GM12801 (cell line): ENCODE results near the gene HTR1D.

Experiments
- TF ChIP-seq, protein P1 (sequence below): IDR thresholded peaks from one replicate; pipeline ENCODE4 v1.5.1; 2011; ENCODE audit warnings: control low read depth; ENCODE audit not compliant: insufficient read length; ENCODE audit errors: extremely low read depth

Gene HTR1D

DNA sequence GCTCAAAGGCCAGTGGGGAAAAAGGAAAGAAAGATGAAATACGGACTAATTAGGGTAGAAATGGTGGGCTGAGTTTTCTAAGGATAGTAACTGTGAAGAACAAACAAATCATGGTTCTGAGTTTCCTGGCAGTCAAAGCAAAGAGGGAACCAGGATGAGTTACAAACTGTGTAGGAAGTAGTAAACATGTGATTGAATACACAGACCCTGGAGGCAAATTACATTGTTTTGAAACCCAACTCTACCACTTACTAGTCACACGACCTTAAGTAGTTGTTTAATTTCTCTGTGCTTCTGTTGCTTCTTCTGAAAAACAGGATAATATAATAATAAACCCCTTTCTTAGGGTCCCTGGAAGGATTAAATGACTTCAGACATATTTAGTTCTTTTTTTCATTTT is 37.4 kb downstream of the HTR1D start:
- TF ChIP-seq, protein P1, sequence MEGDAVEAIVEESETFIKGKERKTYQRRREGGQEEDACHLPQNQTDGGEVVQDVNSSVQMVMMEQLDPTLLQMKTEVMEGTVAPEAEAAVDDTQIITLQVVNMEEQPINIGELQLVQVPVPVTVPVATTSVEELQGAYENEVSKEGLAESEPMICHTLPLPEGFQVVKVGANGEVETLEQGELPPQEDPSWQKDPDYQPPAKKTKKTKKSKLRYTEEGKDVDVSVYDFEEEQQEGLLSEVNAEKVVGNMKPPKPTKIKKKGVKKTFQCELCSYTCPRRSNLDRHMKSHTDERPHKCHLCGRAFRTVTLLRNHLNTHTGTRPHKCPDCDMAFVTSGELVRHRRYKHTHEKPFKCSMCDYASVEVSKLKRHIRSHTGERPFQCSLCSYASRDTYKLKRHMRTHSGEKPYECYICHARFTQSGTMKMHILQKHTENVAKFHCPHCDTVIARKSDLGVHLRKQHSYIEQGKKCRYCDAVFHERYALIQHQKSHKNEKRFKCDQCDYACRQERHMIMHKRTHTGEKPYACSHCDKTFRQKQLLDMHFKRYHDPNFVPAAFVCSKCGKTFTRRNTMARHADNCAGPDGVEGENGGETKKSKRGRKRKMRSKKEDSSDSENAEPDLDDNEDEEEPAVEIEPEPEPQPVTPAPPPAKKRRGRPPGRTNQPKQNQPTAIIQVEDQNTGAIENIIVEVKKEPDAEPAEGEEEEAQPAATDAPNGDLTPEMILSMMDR: no peak

DNA sequence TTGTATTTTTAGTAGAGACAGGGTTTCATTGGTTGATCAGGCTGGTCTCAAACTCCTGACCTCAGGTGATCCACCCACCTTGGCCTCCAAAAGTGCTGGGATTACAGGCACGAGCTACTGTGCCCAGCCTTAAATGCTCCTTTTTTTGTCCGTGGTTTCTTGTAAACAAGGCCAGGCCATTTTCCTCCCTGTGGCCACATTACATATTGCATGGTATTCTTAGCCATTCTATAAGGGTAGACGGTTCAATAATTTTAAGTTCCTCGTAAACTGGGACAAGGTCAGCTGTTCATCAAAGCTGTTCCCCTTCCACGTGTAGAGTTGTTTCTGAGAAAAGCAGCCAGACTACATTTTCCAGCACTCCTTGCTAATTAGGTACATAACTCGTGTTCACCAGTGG is 38.4 kb downstream of the HTR1D start:
- TF ChIP-seq, protein P1: no peak

DNA sequence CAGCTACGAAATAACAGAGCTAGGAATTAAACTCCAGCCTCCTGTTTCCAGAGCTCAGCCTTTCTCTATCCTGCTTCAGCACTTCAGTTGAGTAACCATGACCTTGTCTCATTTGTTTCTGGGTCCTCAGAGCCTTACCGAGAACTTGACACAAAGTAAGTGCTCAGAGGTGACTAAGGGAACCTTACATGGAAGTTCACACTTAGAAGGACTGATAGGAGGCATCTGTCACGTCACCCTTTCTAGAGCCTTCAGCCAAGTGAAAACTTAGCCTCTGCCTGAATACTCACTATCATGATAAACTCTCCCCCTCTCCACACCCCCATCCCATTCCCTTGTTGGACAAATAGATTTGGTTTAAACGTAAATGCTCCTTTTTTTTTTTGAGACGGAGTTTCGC is 38.9 kb downstream of the HTR1D start:
- TF ChIP-seq, protein P1: no peak

DNA sequence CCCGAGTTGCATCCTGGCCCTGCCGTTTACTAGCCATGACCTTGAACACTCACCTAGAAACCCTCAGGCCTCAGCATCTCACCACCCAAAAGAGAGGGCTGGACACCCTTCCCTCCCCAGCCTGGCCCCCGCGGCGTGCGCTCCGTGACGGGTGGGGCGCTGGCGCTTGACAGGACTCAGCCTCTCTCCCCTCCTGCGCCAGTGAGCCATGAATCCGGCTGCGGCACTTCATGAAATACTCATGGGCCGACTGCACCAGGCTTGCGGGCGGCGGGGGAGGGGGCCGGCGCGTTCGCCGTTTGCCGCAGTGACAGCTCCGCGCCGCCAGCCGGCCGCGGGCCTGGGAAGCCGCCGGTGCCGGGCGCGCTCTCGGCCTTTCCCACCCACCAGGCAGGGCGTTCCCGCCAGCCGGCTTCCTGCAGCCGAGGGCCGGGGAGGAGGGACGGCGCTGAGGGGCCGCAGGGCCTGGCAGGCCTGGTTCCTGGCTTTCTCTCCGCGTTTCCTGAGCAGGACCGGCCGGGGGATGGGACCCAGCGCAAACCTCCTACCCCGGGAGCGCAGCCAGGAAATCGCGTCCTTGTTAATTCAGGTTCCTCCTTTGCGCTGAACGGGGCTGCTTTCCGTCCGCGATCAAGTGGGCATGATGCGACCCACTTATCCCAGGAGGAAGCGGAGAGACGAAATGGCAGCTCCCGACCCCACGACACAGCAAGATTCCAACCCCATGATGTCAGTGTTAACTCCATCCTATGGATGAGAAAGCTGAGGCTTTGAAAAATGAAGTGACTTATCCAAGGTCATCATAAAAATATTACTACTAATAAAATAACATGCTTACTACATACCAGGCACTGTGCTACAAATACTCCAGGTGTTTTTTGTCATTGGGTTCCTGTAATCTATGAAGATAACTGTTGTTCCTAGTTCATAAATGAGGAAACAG is 39.6 kb downstream of the HTR1D start:
- TF ChIP-seq, protein P1: no peak

DNA sequence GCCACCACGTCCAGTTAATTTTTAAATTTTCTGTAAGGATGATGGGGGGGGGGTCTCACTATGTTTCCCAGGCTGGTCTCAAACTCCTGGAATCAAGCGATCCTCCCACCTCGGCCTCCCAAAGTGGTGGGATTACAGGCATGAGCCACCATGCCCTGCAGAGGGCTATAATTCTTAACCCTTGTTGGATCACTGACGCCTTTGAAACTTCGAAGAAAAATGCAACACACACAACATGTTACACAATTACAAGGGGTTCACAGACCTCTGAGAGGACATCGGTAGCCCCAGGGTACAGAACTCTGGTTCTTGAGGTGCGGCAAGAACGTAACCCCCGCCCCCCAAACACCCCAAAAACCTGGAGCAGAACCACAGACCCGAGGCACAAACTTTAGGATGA is 40.3 kb downstream of the HTR1D start:
- TF ChIP-seq, protein P1: no peak

DNA sequence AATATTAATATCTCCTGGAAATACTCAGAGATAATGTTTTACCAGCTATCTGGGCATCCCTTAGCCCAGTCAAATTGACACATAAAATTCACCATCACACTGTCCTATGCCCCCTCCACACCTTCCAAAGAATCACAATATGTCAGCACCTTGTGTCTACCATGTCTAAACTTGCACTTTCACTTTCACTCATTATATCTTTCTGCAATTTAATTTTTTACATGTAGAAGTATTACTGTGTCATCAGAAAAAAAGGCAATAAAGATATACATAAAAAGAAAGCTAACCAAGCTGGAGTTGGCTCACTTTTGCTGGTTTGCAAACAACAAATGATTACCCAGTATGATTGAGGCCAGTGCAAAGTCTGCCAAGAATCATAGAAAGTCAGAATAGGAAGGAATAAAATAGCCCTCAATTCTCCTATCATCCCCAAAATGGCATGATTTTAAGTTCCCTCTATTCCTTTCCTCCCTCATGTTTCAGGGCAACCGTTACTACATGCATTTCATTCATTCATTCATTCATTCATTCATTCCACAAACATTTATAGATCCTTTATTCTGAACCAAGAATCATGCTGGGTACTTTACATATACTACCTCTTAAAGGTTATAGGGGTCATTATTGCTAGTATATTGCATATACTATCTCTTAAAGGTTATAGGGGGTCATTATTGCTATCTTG is 42.7 kb downstream of the HTR1D start:
- TF ChIP-seq, protein P1: no peak

DNA sequence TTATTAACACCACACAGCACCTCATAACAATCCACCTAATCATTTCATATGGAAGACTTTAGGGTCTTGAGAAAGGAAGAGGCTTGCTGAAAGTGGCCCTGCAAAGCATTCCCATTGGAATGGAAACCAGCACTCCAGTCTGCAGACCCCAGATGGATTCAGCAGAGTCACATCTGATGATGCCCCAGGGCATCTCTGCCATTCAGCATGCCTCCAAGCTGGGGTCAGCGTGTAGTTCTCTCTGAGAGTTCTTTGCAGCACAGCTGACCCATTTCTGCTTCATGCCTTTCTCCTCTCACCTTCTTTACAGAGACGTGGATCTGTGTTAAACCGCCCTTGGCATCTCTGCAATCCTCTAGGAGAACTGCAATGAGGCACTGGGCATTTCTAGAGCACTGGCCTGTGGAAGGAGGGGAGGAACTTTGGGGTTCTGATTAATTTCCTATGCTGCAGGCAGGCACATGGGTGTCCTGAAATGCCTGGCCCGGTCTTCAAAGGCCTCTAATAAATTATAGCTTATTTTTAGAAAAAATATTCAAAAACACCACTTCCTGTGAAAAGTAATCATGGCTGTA is 46.0 kb downstream of the HTR1D start:
- TF ChIP-seq, protein P1: no peak
